Hematopoietic multipotent progenitor cell treated with erythropoietin and hydrocortisone succinate and interleukin-3 and kit ligand, for 4 days (in vitro differentiated cells): ENCODE data around the gene NPSR1.

ENCODE experiments used
- DNase-seq: peaks from one replicate; pipeline ENCODE4 v3.0.0-alpha.2; 2015

Gene NPSR1

DNA sequence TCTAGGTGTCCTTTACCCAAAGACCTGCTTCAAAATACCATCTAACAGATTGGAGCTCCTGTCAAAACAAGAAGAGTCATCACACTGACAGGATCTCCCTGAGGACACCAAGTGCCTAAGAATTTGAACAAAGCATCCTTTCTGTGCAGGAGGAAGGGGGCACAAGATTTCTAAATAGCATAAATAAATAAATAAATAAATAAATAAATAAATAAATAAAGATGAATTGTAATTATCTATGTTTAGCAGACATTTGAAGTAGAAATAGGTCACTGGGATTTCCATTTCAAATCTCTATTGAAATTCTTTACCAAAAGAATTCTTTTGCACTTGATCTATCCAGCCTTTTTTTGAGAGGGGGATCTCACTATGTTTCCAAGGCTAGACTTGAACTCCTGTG is 65.3 kb downstream of the NPSR1 start:
- no peak for DNase-seq

DNA sequence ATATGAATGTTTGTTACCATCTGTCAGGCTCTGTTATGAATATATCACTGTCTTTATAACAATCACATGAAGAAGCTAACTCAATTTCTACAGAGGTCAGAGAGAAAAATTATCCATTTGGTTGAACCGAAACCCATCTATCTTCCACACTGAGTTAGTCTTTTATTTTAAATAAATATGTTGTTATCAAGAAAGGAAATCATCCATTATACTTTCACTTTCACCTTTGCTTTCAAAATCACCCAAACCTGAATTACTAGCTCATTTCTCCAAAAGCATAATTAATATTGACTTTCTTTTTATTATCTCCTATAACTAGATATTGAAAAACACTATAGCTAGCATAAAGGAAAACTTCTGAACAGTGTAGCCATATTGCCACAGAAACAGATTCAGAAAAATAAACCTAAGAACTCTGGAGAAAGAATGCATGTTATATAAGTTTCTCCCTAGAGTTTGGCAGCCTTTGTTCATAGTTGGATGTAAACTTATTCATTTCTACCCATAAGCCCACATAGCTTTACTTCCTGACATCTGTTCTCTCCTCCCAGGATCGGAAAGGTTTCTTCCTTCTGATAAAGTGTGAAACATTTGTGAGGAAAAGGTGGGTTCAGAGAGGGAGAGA is 66.0 kb downstream of the NPSR1 start:
- DNase-seq = no peak

DNA sequence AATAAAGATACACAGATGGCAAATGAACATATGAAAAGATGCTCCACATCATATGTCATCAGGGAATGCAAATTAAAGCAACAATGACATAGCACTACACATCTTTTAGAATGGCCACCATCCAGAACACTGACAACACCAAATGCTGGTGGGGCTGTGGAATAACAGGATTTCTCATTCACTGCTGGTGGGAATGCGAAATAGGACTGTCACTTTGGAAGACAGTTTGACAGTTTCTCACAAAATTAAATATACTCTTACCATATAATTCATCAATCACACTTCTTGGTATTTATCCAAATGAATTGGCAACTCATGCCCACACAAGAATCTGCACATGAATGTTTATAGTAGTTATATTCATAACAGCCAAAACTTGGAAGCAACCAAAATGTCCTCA is 68.2 kb downstream of the NPSR1 start:
- no peak for DNase-seq

DNA sequence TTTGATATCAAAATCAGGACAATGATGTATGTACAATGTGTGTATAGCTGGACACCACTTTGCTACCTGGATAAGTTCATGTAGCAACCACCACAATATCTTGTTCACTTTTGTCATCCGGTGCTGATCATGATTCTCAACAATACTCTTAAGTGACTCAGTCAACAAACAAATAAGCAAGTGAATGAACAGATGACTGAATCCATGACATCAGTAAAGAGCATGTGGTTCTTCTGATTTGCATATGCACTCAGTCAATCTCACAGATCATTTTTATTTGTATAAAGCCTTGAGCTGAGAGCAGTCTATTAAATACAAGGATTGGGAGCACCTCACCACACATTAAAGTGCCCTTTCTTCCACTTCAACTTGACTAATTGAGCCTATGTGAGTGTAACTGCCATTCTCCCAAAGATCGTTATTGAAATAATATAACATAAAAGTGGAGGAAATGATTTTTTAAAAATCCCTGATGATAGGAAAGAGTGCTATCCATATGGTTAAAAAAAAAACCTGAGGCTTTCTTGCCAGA is 69.5 kb downstream of the NPSR1 start:
- no peak for DNase-seq

DNA sequence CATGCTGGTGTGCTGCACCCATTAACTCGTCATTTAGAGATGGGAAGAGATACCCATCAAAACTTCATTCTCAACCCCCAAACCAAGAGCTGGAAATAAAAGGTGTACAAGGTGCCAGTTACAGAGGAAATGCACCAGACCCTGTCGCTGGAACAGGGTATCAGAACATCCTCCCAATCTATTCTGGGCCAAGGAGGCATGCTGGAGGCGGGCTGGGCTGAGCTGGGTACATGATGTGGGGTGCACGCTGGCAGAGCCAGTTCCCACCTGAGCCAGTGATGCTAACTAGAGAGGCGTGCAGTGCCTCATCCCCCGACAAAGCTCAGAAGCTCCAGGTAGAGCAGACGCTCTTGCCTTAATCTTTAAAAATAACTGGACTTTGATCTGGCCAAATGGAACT is 70.1 kb downstream of the NPSR1 start:
- no peak for DNase-seq

DNA sequence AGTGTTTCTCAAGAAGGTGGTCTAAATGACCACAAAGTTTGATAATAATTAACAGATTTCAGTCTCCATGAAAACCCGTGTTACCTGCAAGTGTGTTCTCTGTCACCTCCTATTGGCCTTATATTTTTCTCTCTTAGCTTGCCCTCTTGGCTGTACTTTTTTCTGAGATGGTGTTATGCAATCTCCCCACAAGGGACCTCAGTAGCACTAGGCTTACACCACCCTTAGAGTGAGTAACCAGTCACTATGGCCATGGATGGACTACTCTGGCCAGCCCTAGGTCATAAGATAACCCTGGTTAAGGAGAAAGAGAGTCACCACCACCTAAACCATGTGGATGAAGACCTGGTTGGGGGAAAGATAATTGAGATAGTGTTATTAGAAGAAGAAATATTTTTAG is 76.8 kb downstream of the NPSR1 start:
- DNase-seq = no peak

DNA sequence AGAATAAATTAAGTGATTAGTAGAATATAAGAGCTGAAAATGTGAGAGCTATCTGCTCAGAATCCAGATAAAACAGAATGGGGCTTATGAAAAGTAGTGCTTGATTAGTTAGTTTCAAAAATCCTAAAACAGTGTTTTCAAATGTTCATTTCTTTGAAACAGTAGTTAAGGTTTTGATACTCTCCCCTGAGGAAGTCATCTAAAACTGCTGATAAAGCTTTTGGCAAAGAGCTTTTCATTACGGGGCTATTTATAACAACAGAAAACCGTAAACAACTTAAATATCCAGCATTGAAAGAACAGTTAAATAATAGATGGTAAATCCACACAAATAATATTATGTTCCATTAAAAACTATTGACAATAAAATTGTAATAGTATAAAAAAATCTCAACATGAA is 77.5 kb downstream of the NPSR1 start:
- no peak for DNase-seq

DNA sequence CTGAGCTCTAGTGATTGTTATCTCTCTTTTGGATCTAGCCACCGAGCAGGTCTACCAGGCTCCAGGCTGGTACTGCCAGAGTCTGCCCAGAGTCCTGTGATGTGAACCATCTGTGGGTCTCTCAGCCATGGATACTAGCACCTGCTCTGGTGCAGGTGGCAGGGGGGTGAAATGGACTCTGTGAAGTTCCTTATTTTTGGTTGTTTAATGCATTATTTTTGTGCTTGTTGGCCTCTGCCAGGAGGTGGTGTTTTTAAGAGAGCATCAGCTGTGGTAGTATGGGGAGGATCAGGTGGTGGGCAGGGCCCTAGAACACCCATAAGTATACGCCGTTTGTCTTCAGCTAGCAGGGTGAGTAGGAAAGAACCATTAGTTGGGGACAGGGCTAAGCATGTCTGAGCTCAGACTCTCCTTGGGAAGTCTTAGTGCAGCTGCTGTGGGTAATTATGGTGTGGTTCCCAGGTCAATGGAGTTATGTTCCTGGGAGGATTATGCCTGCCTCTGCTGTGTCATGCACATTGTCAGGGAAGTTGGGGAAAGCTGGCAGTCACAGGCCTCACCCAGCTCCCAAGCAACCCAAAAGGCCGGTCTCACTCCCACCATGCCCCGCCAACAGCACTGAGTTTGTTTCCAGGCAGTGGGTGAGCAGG is 81.8 kb downstream of the NPSR1 start:
- DNase-seq = no peak

DNA sequence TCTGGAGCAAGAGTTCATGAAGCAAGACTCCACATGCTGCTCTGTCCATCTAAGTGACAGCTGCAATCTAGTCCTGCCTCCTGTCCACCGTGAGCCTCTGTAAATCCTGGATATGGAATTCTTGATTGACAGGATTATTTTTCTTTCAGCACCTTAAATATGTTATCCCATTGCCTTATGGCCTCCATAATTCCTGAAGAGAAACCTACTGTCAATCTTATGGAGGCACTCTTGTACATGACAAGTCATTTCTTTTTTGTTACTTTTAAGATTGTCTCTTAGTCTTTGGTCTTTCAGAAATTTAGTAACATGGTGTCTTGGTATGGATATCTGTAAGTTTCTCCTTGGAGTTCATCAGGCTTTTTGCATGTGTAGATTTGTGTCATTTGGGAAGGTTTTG is 82.8 kb downstream of the NPSR1 start:
- DNase-seq = no peak

DNA sequence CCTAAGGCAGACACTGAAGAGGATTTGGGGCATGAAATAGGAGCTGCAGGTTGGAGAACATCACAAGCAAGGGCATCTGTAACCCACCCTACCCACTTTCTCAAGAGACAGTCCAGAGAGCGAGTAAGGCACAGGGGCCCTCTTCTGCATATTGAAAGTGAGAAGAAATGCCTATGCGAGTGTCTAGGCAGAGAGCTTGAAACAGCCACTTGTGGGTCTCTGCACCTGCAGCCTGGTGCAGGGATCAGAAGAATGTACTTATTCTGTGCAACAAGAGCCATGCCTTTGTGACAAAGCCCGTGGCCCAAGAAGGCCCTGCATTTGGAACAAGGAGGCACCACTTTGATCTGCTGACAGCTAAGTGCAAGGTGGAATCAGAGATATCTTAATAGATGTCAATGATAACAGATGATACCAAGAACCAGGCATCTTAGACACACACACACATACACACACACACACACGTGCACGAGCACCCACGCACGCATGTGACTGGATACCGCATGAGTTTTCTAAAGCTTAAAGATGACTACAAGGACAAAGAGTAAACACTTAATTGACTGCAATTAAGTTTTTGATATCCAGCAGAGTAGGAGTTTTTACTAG is 89.3 kb downstream of the NPSR1 start:
- no peak for DNase-seq

DNA sequence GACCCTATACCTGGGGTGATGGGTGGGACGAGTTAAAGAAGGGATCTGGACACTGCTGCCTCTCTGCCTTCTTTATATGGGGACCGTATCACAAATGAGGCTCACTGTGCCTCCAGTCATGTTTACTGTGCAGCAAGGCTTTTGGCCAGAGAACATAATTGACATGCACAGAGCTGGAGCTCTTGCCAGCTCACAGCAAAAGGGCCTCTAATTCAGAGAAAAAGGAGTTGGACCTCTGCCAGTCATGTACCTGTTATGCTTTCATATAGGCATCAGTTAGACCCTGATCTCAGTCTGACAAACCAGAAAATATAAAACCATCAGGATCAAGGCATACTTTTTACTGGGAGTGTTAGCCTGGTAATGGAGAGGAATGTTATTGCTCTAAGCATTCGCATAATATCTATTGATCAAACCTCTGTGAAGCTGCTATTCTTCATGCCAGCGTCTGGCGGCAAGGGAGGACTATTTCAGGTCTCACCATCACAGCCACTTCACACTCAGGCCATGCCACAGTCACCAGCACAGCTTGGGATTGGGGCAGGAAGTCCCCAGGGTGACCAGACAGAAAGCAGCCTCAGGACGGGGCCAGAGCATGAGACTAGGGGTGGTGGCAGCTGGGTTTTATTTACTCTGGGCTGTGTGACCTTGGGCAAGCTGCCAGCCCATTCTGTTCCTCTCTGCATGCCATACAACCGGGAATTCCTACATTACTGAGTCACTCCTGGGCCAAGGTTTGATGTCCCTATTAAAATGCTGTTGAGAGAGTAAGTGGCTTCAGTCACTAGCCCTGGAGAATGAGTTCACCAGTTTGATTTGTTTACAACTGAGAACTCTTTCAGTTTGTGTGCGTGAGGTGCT is 90.1 kb downstream of the NPSR1 start:
- no peak for DNase-seq

DNA sequence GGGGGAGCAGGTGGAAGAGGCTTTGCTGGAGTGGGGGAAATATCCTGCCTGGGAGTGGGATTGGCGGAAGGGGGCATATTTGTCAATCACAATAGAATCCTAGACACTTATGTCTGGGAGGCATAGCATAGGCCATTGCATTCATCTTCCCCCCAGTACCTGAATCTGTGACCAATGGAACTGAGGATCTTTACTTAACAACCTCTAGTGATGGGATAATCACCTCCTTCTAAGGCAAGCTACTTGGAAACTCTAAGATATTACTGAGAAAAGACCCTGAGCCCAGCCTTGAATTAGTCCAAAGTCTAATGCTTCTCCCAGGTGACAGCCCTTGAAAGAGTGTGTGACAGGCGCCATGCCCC is 90.7 kb downstream of the NPSR1 start:
- no peak for DNase-seq

DNA sequence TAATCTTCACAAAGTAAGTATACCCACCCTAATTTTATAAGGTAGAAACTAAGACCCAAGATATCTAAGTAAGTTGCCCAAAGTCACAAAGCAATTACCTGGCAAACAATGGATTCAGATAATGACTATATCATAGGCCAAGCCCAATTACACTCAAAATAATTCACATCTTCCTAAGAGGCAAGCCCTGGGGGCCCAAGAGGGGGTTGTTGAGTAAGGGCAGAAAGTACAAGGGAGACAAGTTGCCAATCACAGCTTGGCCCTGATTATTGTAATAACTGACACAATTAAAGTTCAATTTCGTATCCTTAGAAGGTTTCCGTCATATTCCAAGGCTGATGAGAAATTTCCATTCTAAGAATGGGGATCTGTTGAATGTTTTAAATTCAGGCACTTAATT is 91.4 kb downstream of the NPSR1 start:
- DNase-seq = no peak

DNA sequence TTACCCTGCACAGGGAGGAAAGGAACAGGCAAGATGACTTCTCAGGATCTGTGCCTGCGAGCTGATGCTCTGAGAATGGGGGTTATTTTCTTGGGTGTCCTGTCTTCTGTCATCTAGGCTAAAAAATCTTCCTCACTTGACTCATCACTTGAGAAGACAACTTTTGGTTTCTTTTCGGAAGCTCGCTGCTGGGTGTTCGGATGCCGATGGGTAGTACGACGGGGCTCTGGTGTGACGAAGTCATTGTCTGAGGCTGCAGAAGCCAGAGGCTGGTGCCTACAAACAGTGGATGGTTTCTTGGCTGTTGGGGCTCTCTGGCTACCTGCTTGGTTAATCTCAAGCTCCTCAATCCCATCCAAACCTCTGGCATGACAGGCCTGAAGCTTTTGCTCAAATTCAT is 92.2 kb downstream of the NPSR1 start:
- DNase-seq = no peak

DNA sequence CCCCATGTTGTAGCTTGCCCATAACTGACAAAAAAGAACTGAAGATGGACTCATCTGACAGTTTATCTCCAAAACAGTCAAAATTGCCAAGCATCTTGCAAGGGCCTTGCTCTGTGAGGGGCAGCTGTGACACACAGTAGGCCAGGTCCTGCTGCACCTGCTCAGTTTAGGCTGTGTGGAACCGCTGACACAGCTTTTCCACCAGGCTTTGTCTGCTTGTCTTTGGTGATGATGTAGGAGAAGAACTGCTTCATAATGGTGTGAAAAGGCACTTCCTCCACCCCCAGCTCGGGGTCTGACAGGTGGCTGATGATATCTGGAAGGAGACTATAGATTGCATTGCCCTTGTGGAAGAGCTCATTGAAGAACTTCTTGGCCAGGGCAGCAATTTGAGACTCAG is 92.6 kb downstream of the NPSR1 start:
- DNase-seq = no peak

DNA sequence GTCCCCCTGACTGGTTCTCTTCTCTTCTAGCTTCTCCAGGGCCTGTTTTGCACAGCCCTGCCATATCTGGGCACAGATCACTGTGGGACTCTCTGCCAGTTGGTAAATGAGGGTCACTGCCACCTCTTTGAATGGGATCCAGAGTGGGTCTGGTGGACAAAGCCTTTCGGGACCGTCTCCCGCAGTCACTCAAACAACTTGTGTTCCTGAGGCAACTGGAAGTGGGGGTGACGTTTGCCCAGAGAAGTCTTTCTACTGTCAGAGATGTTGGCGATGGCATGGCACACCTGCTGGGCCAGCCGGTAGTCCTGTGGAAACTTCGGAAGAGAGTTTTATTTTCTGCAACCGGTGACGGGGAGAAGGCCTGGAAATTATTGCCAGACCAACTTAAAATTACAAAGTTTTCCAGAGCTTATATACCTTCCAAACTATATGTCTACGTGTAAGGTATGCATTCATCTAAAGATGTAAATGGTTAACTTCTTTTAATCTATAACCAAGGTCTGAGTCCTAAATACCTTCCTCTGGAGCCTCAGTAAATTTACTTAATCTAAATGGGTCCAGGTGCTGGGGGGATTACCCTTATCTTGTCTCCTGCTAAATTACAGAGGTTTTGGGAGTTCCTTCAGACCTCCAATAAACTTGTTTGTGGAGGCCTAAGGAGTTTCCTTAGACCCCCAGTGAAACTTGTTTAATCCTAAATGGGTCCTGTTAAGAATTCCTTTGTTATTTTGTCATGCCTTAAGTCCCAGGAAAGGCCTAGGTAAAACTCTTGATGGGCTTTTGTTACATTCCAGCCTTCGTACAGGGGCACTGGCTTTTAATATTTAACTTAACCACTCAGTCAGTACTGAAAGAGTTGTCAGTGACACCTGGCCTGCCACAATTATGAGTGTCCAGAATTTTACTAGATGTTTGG is 94.0 kb downstream of the NPSR1 start:
- DNase-seq = no peak

DNA sequence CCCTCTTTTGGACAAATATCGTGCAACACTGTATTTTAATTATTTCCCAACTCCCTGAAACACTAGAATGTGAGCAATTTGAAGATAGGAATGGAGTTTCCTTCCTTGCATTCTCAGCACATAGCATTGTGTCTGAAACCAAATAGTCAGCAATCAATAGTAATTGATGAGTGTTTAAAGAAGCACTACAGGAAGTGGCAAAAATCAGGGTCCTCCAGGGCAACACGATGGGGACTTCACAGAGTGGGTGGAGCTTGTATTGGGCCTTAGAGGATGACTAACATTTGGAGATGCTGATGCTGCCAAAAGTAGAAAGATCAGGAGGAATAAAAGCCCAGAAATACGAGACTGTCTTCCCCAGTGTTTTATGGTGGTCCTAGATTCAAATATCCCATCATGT is 94.9 kb downstream of the NPSR1 start:
- DNase-seq = no peak

DNA sequence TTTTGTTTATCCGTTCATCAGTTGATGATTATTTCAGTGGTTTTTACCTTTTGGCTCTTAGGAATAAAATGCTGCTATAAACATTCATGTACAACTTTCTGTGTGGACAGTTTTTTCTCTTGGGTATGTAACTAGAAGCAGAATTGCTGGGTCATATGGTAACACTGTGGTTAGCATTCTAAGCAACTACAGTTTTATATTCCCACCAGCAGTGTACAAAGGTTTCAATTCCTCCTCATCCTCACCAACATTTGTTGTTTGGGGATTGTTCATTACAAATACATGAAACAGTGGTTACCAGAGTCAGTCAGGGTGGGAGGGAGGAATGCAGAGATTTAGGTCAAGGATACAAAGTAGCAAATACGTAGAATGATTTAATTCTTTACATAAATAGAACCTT is 97.0 kb downstream of the NPSR1 start:
- no peak for DNase-seq

DNA sequence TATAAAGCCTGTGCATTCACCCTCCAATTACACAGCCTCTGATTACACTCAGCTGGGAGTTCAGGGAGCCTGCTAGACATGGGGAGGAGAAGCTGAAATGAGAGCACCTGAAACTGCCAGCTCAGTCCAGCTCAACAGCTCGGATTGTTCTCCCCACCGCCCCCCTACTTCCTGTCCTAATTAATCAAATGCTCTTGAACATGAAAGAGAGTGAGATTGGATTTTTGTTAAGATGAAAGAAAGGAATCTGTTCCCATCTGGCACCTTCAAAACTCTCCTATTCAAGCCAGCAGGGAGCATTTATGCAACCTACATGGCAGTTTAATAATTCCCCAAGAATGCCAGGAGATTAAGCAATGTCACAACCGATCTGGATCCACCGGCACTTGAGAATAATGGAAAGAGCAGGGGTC is 98.0 kb downstream of the NPSR1 start:
- no peak for DNase-seq

DNA sequence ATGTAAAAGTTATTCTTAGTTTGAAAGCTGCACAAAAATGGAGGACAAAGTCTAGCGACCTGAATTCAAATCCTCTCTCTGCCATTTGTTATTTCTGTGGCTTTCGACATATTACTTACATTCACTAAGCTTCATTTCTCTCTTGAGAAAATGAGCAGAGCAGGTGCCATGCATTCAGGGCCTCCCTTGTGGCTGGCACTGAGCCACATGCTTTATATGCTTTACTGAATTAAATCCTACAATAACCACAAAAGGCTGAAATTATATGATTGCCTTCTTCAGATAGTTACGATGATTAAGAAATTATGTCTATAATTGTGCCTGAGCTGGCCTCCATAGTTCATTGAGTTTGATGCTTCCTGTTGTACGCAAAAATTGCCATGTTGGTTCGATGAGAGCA is 98.7 kb downstream of the NPSR1 start:
- no peak for DNase-seq

DNA sequence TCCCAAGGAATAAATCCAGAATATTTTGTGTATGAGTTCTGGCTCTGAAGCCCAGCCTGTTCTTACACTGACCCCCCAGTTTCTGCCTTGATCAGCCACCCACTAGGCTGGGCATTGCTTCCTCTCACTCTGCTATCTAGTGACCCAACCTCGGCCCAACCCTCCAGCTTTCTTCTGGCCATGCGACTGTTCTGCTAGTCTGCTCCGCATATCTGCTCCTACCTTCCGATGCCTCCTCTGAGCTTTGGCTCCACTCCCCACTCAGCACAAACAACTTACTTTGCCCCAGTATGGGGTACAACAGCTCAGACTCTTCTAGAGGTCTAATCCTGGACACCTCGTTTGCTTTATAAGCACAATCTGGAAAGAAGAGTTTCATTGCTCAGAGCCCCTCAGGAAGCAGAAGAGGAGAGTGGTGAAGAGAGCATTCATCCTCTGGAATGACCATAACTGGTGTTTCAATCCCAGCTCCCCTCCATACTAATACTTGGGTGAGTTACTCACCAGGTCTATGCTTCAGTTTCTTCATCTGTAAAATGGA is 99.6 kb downstream of the NPSR1 start:
- no peak for DNase-seq

DNA sequence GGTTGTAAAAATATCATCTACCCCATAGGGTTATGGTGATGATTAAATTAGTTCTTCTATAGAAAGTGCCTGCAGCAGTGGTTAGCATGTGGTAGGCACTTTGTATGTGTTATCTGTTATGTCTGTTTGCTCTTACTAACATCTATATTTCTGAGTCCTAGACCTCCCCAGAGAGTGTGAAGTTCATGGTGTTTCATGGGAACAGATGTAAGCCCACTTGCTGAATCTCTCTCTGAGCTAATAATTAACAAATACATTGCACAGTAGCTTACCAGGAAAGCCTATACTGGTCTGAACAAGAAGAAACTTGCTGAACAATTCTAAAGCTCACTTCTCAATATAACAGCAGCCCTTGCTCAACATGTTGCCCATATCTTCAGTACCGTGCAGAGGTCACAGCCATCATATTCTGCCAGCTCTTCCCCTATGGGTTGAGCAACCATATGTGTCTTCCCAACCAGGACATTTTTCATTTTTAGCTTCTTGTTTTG is 100.1 kb downstream of the NPSR1 start:
- no peak for DNase-seq
